ENCODE results near the gene CFAP298. TPM values are rescaled to one million over a fixed set of nuclear protein-coding genes. Genes with fewer than 3 reads are reported as not detected.

Gene CFAP298
- total RNA-seq, 4 donors from 2014 or later: 9.7 to 45.3 (median 27.4) TPM

GRCh38 chr21:32572574-32573420 lies 39.4 kb downstream of the CFAP298 start:
- H3K36me3 ChIP-seq: no peaks in the 10 kb centered on the region
- no peaks in the 10 kb centered on the region for H3K9me3 ChIP-seq
- intact Hi-C loops (cut with DNase I; ENCODE audit: low total_unique reads): no loop called here
- no peak for DNase-seq
- TF ChIP-seq POLR2A (IDR thresholded peaks at IDR 0.05): no peak
- no peak for TF ChIP-seq CTCF (IDR thresholded peaks at IDR 0.05)
- H3K4me1 ChIP-seq: no peaks in the 10 kb centered on the region
- no peak overlapping the region for H3K4me3 ChIP-seq
- H3K27ac ChIP-seq: no peak overlapping the region
- no peaks in the 10 kb centered on the region for H3K27me3 ChIP-seq

GRCh38 chr21:32570456-32570855 lies 41.7 kb downstream of the CFAP298 start:
- Histone ChIP-seq H3K4me3 (no peak overlapping the region), H3K4me1 (no peaks in the 10 kb centered on the region), H3K9me3 (no peaks in the 10 kb centered on the region), H3K36me3 (no peaks in the 10 kb centered on the region), H3K27me3 (no peaks in the 10 kb centered on the region), H3K27ac (peak overlapping the region in 1 of 2 donors; percentile 92)
- DNase-seq: no peak
- TF ChIP-seq POLR2A (IDR thresholded peaks at IDR 0.05): no peak
- TF ChIP-seq CTCF (IDR thresholded peaks at IDR 0.05): no peak
- intact Hi-C loops (cut with DNase I; ENCODE audit: low total_unique reads): no loop called here

- Histone ChIP-seq H3K9me3 (no peaks in the 10 kb centered on the region), H3K36me3 (no peaks in the 10 kb centered on the region), H3K4me3 (peak overlapping the region; percentile 48 to 51), H3K27ac (peak overlapping the region; percentile 92 to 94), H3K27me3 (no peaks in the 10 kb centered on the region), H3K4me1 (no peaks in the 10 kb centered on the region)
- intact Hi-C loops (cut with DNase I; ENCODE audit: low total_unique reads): loop anchor here (10.0 kb wide), 1 partner anchor 165 kb away; no protein-coding TSS in a partner anchor
- DNase-seq: peak; percentile 80 to 84
- TF ChIP-seq CTCF (IDR thresholded peaks at IDR 0.05) (peak; percentile 72 to 82 (median 76)), POLR2A (IDR thresholded peaks at IDR 0.05) (peak; percentile 11 to 54)
Measured at GRCh38 chr21:32569261-32570230, 42.6 kb downstream of the CFAP298 start.

- H3K4me1 ChIP-seq: no peaks in the 10 kb centered on the region
- H3K27ac ChIP-seq: no peak overlapping the region
- TF ChIP-seq POLR2A (IDR thresholded peaks at IDR 0.05) (no peak), CTCF (IDR thresholded peaks at IDR 0.05) (no peak)
- H3K4me3 ChIP-seq: no peak overlapping the region
- H3K36me3 ChIP-seq: no peaks in the 10 kb centered on the region
- H3K9me3 ChIP-seq: no peaks in the 10 kb centered on the region
- no peak for DNase-seq
- no peaks in the 10 kb centered on the region for H3K27me3 ChIP-seq
- intact Hi-C loops (cut with DNase I; ENCODE audit: low total_unique reads): loop anchor here (10.0 kb wide), 1 partner anchor 163 kb away; no protein-coding TSS in a partner anchor
Measured at GRCh38 chr21:32567626-32568025, 44.6 kb downstream of the CFAP298 start.

All from uterus (tissue), 4 donors.